Ovary (tissue), 3 donors: ENCODE results near the gene BBS1.

Source experiments
- CTCF ChIP-seq, 3 donors: fragments of 450-650 bp in 2 of 3; fragments of 200-600 bp in 1 of 3; IDR thresholded peaks; one replicate each; pipeline versions ENCODE4 v1.5.1 to v1.8.0; 2016 to 2022; ENCODE audit warnings: antibody characterized with exemption in 3 of 3, mild to moderate bottlenecking in 1 of 3
- EP300 ChIP-seq: sonication (generic); formaldehyde crosslinking; IDR thresholded peaks from one replicate; pipeline ENCODE4 v1.6.1; 2017; ENCODE audit warnings: antibody characterized with exemption
- donor health status: DM: no; HTN: no; CAD: no.

GRCh38 chr11:66579017-66579606, 68.7 kb downstream of the BBS1 start:
- peak; percentile 80 to 86 (median 82) for TF ChIP-seq CTCF (IDR thresholded peaks at IDR 0.05)
- TF ChIP-seq EP300, result no peak
